Hematopoietic multipotent progenitor cell treated with erythropoietin and hydrocortisone succinate and interleukin-3 and kit ligand, for 15 days (in vitro differentiated cells): ENCODE results near the gene SLC28A3.

Source experiments
- DNase-seq: peaks from one replicate; pipeline ENCODE4 v3.0.0-alpha.2; 2015; ENCODE audit warnings: low spot score

The SLC28A3 gene

DNA sequence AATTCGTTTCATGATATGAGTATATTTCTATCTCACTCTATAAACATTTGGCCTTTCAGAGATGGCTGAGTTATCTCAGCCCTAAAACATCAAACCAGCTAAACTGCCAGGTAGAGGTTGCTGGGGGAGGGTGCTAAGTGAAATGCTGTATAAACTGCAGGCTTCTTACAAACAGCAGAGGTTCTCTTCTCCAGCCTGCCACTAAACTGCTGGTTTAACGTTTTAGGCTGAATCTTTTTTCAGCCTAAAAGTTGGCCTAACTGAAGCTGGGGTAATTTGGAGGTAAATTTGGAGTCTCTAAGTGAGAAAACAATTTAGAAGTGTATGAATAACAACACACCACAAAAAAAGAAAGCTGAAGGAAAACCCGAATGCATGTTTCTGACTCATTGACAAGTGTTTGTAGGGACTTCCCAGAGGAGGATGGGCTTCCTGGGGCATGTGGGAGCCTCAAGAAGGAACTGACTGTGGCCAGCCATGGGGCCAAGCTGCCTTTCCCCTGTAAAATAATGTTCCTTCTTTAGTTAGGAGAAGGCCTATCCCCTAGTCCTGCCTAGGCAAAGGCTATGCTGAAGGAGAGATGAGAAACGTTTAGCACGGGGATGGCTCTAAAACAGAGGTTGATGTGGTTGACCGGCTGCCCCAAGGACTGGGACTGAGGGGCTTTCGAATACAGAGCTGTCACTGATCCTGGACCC lies 44.3 kb downstream of the SLC28A3 start:
- DNase-seq = no peak

DNA sequence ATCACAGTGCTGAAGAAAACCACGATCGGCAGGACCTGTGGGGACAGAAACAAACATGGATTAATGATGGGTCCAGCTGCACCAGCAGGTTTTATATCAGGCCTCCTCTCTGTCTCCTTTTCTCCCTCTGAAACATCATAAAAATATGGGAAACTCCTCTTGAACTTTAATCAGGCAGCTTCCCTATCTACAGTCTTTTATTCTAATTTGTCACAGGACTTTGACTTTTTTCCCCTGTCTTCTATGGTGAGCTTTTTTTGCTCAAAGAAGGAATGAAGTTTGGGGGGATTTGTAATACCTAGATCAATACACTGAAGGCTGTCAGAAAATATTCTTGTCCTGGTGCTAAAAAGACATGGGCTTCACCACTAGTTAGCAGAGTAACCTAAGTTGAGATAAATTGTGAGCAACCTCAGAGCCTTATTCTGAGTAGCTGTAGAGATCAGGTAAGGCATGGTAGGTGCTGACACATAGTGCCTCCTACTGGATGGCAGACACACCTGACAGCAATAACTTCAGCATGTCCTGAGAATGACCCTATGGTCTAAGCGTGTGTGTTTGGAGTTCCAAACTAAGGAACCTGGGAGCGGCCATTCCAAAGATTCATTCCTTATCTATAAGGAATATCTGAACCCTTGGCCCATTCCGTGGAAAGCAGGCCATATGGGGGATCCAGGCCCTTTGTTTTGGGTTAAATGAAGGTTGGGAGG lies 46.2 kb downstream of the SLC28A3 start:
- no peak for DNase-seq

DNA sequence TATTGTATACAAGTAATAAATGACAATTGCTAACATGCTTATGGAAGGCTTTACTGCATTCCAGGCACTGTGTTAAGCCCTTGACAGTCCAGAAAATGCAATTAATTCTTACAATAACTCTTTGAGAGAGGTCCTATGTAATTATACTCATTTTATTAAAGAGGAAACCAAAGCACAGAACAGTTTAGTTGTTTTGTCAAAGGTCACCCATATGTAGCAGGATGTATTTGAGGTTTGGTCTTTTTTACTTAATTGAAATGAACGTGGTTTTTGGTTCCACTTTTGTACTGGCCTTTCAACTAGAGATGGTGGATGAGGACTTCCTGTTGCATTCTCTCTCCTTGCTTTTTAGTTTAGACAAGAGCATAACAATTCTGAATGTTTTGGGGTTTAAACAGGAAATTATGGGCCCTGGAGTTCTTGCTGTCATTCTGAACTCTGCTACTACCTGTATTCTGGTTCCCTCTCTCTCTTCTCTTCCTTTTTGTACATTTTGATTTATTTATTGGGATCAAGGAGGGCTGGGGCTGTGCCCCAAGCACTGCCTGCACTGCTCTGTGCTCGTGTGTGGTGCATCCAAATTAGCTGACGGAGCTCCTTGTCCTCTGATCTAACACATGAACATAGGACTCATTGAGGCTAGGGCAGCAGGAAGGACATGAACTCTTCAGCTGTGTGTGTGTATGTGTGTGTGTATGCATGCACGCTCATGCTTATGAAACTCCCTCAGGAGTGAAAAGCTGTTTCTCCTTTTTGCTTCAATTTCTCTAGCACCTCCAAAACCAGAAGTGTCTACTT lies 47.4 kb downstream of the SLC28A3 start:
- DNase-seq = no peak

DNA sequence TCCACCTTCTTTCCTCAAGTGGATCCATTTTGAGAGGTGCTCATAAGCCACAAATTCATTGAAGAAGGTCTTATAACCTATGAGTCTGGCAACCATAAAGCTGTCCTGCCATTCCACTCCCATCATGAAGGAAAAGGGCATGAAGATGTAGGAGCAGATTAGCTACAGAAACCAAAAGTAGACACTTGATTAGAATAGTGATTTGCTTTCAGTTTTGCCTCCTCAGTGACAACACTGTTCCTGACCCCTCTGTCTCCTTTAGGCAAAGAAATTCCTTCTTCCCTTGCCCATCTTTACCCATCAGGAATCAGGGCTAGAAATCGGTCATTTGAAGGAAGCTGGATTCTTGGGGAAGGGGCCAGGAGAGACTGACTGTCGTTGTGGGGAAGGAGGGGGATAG lies 55.2 kb downstream of the SLC28A3 start:
- no peak for DNase-seq

DNA sequence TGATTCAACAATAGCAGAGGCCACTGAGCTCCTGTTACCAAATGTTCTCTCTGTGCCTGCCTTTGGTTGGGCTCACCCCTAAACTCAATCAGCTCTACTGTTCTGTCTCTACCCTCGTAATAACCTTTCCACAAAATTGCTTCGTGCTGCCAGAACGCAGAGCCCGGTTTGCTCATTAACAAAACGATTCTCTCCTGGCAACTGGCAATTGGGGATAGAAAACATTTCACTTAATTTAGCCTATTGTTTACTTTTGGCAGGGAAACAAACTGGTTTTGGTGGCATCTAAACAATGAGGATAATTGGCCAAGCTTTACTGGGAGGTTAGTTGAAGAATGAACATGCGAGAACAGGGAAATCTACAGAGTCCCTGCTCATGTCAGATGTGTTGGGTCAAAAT lies 56.6 kb downstream of the SLC28A3 start:
- no peak for DNase-seq

DNA sequence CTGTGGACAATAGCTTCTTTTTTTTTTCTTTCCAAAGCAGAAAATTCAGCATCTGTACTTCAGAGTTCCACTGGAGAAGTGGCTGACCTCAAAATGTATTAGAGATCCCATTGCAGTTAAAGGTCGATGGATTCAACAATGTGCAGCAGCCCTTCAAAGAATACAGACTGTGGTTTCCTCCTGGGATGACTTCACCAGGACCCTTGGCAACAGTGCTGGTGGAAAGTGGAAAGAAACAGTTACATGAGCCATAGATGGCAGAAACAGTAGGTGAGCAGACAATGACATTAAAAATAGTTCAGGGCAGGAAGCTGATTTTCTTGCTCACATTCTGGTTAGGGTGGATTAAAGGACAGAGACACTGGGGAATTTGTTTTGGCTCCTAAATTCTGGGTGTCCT lies 62.4 kb downstream of the SLC28A3 start:
- DNase-seq = no peak

DNA sequence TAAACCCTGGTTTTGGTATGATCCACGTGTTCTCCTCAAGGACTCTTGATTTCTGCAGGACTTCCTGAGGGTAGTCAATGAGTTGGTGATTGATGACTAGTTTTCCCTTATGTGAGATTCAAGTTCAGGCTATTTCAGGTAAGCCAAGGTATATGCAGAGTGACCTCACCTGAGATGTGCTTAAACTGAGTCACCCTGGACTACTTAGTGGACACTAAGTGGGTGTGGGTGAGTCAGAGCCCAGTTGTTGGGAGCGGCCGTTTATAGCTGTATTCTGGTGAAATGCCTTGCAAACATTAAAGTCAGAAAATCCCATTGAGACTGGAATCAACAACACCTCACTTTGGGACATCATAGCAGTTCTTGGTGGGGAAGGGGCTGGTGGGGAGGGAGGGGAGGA lies 62.9 kb downstream of the SLC28A3 start:
- DNase-seq = no peak

DNA sequence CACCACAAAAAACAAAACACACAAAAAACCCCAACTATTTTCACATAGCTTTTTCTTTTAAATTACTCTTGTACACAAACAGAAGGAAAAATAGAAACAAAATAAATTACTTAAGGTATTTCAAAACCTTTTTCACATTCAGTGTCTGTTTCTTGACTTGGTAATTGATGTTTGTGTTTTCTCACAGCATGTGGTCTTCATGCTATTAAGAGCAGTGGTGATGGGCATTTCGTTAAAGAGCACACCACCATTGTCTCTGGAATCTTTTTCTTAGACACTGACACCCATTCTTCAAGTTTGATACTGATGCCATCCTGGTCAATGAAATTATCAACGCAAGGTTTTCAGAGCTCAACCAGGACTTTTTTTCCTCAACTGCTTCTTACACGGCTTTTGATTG lies 63.8 kb downstream of the SLC28A3 start:
- DNase-seq = no peak

DNA sequence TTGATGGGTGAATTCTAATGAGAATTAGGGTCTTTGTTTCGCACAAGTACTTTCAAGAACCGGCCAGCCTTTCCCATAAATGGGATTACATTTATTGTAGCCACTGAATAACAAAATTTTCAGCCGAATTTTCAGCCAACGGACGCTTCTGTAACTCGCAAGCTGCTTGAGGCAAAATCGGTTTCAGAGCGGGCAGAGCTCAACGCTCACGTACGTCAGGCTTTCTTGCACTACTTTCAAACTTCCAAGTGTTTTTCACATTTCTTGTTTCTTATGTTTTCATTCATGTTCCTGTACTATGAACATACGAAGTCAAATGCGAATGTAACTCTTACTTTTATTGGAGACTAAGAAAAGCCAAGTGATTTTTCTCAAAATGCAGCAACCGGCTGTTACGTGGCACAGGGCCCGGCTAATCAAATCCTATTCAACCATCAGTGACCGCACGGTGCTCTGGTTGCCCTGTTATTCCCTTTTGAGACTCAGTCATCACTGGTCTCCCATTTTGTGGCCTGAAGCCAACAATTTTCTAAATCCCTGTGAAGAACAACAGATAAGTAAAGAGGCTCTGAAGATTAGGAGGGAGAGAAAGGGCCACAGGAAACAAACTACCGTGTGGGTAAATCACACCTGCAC lies 68.5 kb downstream of the SLC28A3 start:
- no peak for DNase-seq

DNA sequence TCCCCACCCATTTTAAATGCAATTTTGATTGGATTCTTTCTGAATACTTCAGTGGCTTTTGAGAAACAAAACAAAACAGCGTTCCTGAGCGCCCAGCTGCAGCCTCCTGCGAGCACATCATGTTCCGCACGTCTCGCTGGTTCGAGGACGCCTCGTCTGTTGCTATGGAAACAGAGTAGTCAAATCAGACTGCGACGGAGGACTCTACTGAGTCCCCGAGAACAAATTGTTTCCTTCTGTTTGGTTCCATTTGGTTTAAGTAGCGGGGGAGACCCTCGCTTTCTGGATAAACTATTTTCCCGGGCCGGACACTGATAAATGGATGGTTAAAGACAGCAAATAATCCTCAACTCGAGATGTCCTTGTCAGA lies 69.0 kb downstream of the SLC28A3 start:
- no peak for DNase-seq

DNA sequence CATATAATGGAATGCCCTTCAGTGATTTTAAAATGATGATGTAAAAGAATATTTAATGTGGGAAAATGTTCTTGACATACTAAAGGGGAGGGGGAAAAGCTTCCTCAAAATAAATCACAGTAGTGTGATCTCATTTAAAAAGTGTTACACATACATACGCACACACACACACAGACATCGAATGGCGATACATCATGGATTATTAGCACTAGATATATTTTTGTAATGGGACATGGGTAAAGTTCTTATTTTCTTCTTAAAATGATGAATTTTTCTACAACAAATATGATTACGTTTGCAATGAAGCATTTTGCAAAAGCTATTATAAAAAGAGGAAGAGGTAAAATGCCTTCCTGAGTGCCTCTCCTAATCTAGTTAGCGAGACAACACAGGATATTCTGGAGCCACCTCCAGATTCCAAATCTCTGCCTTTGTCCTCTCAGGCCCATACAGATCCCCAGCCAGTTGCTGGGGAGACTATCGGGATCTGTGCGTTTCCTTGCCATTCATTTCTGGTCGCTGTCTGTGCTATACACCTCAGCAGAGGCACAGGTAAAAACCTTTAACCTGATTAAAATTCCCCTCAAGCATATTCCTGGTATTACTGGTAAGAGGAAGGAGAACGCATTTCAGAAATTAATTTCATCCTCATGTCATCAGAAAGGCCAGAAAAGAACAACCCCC lies 69.6 kb downstream of the SLC28A3 start:
- DNase-seq = no peak

DNA sequence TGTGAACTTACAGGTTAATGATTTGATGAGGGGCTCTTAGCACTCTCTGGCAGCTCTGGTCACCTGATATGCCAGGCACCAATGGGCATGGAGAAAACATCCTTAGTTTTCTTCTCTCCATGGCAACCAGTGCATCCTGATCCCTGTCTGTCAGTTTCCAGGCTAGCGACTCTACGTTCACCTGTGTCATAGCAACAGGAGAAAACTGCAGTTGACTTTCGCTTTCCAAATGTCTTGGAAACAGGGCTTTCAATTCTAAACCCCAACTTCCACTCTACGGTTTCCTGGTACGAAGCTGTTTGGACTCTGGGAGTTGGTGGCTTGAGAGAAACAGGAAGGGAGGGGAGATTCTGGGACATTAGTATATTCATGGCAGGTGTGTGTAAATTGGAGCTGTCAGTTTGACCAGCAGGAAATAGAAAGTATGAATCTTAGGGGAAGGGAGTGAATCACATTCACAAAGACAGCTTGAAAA lies 74.4 kb downstream of the SLC28A3 start:
- DNase-seq = no peak

DNA sequence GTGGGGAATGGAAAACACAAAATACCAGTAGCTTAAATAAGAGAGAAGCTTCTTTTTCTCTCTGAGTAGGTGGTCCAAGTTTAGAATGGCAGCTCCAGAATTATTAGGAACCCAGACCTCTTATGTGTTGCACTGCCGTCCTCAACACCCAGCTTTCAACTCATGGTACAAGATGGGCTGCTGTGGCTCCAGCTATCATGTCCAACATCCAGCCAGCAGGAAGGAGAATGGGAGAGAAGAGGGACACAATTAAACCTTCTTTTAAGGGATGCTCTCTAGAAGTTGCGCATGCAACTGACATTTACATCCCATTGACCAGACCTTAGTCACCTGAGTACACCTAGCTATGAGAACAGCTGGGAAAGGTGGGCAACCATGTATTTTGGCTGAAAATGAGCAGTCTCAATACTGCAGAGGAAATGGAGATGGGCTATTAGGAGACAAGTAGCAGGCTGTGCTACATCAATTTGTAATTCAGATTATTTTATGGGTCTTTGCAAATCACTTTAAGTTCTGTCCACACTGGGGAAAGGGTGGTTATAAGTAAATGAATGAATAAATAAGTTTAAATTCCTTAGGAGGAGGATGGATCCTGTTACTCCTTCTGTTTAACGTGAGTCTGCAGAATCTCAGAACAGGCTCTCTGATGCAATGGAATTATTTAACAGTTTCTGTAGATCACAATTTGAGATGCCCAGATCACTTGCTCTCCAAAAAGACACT lies 76.1 kb downstream of the SLC28A3 start:
- no peak for DNase-seq

DNA sequence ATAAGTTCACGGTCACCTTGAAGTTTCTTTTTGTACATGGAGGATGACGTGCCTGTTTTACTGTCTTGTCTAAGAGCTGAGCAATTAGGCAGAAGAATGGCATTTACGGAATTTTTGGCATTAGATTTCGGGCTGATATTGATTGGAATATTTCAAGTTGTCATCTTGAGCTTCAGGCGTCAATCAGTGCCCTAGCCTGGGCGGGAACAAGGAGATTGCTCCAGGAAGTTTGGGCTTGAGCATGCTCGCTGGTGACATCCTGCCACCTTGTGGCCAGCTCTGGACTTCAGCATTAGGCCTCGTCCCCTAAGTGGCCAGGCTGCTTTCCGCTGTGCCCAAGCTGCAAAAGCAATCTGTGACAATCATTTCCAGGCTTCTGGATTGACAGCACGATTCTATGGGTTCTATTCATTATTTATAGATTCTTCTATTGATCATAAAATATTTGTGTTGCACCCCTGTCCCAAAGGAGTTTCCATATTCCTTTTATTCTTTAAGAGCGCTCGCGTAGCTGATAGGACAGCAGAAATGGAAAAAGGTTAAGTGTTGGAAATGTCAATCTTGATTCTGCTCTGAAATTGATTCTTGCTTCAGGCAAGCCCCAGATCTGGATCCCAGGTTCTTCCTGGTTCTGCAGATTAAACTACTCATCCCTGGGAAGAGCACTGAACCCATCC lies 79.3 kb downstream of the SLC28A3 start:
- peak; percentile 34 for DNase-seq

DNA sequence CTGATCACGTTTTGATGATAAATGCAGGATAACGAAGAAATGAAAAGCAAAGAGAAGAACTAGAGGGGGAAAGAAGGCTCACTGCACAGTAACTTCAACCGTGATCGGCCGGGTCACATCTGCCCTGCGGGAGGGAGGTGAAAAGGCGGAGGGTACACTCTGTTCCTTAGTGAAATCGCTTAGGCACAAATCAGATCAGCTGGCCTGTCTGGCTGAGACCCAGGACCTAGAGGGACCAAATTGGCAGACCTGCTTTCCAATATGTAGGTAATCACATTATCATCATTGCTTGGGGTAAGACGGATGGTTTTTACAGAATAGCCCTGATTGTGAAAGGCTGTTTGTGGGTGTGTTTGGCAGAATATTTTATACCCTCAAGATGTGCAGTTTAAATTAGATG lies 82.2 kb downstream of the SLC28A3 start:
- no peak for DNase-seq

DNA sequence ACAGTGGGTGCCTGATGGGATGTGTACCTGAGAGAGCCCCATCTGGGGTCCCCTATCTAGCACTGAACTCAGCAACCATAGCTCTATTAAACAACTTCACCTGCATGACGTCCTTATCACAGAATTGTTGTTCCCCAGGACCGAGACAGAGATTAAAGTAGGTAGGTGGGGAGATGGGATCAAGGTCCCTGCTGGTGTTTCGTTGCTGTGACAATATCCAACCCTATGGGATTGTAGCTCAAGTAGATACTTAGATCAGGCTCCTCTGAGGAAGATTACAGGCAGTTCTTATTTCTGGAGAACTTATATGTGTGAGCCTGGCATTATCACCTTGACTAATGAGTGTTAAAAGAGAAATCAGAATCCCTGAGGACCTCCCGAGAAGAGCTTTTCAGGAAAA lies 84.9 kb downstream of the SLC28A3 start:
- DNase-seq = no peak

DNA sequence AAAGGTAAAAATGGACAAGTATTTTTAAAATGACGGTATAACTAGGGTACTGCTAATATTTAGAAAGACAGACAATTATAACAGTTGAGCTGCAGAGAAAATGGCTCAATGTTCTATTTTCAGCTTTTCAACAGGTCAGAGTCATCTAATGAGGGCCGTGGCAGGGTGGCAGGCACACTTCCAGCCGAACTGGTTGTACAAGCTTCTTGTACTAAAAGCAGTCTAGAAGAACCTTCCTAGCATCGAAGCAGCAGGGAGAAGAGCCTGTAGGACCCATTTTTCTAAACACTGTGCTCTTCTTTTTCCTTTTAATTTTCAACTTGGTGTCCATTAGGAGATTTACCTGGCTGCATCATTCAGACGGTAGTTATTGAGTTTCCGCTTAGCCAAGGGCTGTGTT lies 85.6 kb downstream of the SLC28A3 start:
- no peak for DNase-seq

DNA sequence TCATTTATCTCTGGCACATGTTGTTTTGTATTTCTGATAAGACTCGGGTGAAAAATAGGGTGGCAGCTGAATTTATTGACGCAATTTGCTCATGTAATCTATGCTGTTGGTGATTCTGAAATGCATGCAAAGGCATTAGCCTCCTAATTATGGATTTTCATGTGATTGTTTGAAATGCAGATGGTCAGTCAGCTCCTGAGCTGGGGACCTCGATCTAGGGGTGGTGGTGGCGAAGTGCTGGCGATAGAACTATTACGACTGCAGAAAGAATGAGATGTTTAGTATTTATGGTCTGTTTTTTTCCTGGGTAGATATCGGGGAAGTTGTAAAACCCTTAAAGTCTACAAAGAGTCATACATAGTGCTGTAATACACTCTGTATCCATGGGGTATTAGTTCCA lies 88.6 kb downstream of the SLC28A3 start:
- DNase-seq = no peak

DNA sequence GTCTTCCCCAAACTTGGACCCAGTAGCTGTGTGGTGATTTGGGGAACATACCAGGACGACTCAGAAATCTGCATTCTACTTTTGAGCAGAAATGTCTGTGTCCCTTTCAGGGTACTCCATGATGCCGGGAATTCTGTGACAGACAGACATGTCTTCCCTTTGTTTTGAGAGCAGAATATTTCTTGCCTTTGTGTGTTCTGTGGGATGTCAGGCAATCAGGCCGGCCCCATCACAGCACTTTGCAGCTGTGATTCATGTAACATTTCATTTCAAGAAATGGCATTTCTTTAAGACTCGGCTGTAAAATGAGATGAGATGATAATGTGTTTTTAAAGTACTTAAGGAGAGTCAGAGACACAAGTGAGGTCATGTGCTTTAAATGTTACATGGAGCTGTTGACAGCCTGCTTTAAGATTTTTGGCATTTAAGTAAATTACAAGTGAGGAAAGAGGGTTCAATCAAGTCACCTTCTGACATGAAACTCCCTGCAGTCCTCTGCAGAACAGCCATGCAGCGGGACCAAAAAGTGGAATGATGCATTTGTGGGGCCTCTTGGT lies 98.7 kb downstream of the SLC28A3 start:
- DNase-seq = no peak

DNA sequence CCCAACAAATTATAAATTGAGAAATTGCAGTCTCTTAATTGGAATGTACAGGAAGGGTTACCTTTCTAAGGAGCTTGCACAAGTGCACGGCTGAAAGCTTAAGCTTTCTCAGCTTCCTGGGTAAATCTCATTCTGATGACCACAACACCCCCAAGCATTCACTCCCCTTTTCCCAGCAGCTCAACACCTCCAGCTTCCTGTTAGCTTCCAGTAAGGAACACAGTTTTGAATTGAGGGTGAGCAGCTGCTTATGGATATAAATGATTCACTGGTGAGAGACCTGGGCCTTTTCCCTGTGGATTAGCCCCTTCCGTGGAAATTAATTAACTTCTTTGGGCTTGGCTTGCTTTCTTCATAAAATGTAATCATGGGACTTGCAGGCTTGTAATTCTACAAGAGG lies 101.2 kb downstream of the SLC28A3 start:
- no peak for DNase-seq
